ENCODE data around the gene CD53.

CD53 gene

DNA sequence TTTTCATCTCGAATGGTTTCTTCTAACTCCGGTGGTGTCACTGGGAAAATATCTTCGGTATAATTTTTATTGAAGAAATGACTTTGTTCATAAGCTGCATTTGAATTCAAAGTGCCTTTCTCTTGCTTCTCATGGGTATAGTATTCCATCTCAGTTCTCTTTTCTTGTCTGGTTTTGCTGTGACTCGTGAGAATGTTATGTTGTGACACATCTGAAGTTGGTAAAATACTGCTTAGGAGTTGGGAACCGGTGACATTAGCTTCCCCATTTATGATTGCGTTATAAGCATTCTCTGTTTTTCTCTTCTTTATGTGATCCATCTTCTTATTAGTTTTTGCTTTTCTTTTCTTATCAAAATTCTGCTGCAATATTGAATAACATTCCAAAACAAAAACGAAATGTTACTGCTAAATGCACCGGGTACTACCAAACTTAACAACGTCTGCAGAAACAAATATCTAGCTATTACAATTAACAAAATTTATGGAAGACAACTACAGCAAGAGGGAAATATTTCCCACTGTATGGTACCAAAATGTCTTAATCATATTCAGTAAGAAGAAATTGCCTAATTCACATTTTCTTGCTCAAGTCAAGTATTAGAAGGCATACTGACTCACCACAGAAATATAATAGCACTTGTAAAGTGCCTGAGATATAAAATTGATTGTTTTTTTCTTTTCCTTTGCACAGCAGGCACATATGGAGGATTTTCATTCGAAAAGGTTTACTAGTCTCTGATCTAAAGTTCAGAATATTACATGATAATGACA, 75.3 kb downstream of the CD53 start:
- no peak overlapping the region for H3K4me3 ChIP-seq (ENCODE audit: control insufficient read depth, low read depth, low read length)
- no peak for DNase-seq (ENCODE audit: low read depth)
- TF ChIP-seq, protein P1, sequence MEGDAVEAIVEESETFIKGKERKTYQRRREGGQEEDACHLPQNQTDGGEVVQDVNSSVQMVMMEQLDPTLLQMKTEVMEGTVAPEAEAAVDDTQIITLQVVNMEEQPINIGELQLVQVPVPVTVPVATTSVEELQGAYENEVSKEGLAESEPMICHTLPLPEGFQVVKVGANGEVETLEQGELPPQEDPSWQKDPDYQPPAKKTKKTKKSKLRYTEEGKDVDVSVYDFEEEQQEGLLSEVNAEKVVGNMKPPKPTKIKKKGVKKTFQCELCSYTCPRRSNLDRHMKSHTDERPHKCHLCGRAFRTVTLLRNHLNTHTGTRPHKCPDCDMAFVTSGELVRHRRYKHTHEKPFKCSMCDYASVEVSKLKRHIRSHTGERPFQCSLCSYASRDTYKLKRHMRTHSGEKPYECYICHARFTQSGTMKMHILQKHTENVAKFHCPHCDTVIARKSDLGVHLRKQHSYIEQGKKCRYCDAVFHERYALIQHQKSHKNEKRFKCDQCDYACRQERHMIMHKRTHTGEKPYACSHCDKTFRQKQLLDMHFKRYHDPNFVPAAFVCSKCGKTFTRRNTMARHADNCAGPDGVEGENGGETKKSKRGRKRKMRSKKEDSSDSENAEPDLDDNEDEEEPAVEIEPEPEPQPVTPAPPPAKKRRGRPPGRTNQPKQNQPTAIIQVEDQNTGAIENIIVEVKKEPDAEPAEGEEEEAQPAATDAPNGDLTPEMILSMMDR (IDR thresholded peaks at IDR 0.05; ENCODE audit: control insufficient read depth, insufficient read depth, low read depth, low read length, missing control alignments), result no peak

Measured in AG09309 (cell line).